Adipocyte (in vitro differentiated cells): ENCODE measurements around the gene USP15.

ENCODE experiments used
- DNase-seq: peaks from one replicate; pipeline ENCODE4 v3.0.0-alpha.2; 2015; ENCODE audit warnings: low read depth
- H3K27me3 ChIP-seq: replicated peaks from 2 replicates; pipeline ENCODE4 v1.7.0; 2013; ENCODE audit warnings: mild to moderate bottlenecking, low read length, moderate library complexity; ENCODE audit not compliant: control insufficient read depth, insufficient read depth
- H3K36me3 ChIP-seq: 2 replicates; pipeline ENCODE4 v1.7.0; 2013; ENCODE audit warnings: low read length, mild to moderate bottlenecking, moderate library complexity; ENCODE audit not compliant: control insufficient read depth, insufficient read depth, severe bottlenecking
- H3K4me1 ChIP-seq: 2 replicates; pipeline ENCODE4 v1.7.0; 2013; ENCODE audit warnings: mild to moderate bottlenecking, low read length, moderate library complexity; ENCODE audit not compliant: control insufficient read depth, insufficient read depth
- H3K4me3 ChIP-seq: 2 replicates; pipeline ENCODE4 v1.7.0; 2013; ENCODE audit warnings: mild to moderate bottlenecking, low read length, moderate library complexity
- H3K9ac ChIP-seq: 2 replicates; pipeline ENCODE4 v1.7.0; 2013; ENCODE audit warnings: mild to moderate bottlenecking, low read length, moderate library complexity
- H3K9me3 ChIP-seq: 2 replicates; pipeline ENCODE4 v1.7.0; 2013; ENCODE audit warnings: mild to moderate bottlenecking, low read length, moderate library complexity; ENCODE audit not compliant: control insufficient read depth

The USP15 gene

GRCh38 chr12:62305778-62306177 is 45.6 kb downstream of the USP15 start:
- H3K9ac ChIP-seq: no peak overlapping the region
- peaks cover 9% of the 10 kb centered on the region for H3K9me3 ChIP-seq
- no peak overlapping the region for H3K4me3 ChIP-seq
- DNase-seq: no peak
- no peaks in the 10 kb centered on the region for H3K27me3 ChIP-seq
- H3K36me3 ChIP-seq: peaks cover 50% of the 10 kb centered on the region
- no peaks in the 10 kb centered on the region for H3K4me1 ChIP-seq

- no peak for DNase-seq
- H3K36me3 ChIP-seq: peaks cover 50% of the 10 kb centered on the region
- H3K9me3 ChIP-seq: peaks cover 9% of the 10 kb centered on the region
- H3K4me1 ChIP-seq: no peaks in the 10 kb centered on the region
- H3K27me3 ChIP-seq: no peaks in the 10 kb centered on the region
- no peak overlapping the region for H3K9ac ChIP-seq
- H3K4me3 ChIP-seq: no peak overlapping the region
These were observed 46.6 kb downstream of the USP15 start for GRCh38 chr12:62306569-62307530.

- H3K36me3 ChIP-seq: peaks cover 50% of the 10 kb centered on the region
These were observed 48.0 kb downstream of the USP15 start for GRCh38 chr12:62308201-62308600.

GRCh38 chr12:62313727-62314380 is 53.6 kb downstream of the USP15 start:
- no peaks in the 10 kb centered on the region for H3K27me3 ChIP-seq
- no peak overlapping the region for H3K4me3 ChIP-seq
- H3K9ac ChIP-seq: no peak overlapping the region
- no peaks in the 10 kb centered on the region for H3K4me1 ChIP-seq
- H3K36me3 ChIP-seq: peaks cover 16% of the 10 kb centered on the region
- DNase-seq: no peak
- H3K9me3 ChIP-seq: no peaks in the 10 kb centered on the region

More at GRCh38 chr12:62308201-62308600, 48.0 kb downstream of the USP15 start:
- H3K27me3 ChIP-seq: no peaks in the 10 kb centered on the region
- peaks cover 9% of the 10 kb centered on the region for H3K9me3 ChIP-seq
- H3K4me3 ChIP-seq: no peak overlapping the region
- H3K9ac ChIP-seq: no peak overlapping the region
- no peak for DNase-seq
- H3K4me1 ChIP-seq: no peaks in the 10 kb centered on the region

GRCh38 chr12:62317017-62317416 is 56.8 kb downstream of the USP15 start:
- Histone ChIP-seq H3K36me3 (peaks cover 32% of the 10 kb centered on the region), H3K9ac (no peak overlapping the region), H3K9me3 (no peaks in the 10 kb centered on the region), H3K4me3 (no peak overlapping the region), H3K4me1 (no peaks in the 10 kb centered on the region), H3K27me3 (no peaks in the 10 kb centered on the region)
- no peak for DNase-seq

- no peak overlapping the region for H3K4me3 ChIP-seq
- H3K9ac ChIP-seq: no peak overlapping the region
- no peak for DNase-seq
- H3K27me3 ChIP-seq: no peaks in the 10 kb centered on the region
- H3K36me3 ChIP-seq: peaks cover 51% of the 10 kb centered on the region
- H3K4me1 ChIP-seq: no peaks in the 10 kb centered on the region
- no peaks in the 10 kb centered on the region for H3K9me3 ChIP-seq
These were observed 58.9 kb downstream of the USP15 start for GRCh38 chr12:62319058-62319457.

GRCh38 chr12:62320054-62320453 is 59.9 kb downstream of the USP15 start:
- peaks cover 51% of the 10 kb centered on the region for H3K36me3 ChIP-seq
- H3K27me3 ChIP-seq: no peaks in the 10 kb centered on the region
- H3K9me3 ChIP-seq: no peaks in the 10 kb centered on the region
- no peak for DNase-seq
- no peaks in the 10 kb centered on the region for H3K4me1 ChIP-seq
- no peak overlapping the region for H3K4me3 ChIP-seq
- H3K9ac ChIP-seq: no peak overlapping the region

GRCh38 chr12:62323386-62323785 is 63.2 kb downstream of the USP15 start:
- no peak for DNase-seq
- no peak overlapping the region for H3K9ac ChIP-seq
- no peaks in the 10 kb centered on the region for H3K4me1 ChIP-seq
- H3K4me3 ChIP-seq: no peak overlapping the region
- peaks cover 58% of the 10 kb centered on the region for H3K36me3 ChIP-seq
- no peaks in the 10 kb centered on the region for H3K9me3 ChIP-seq
- no peaks in the 10 kb centered on the region for H3K27me3 ChIP-seq

GRCh38 chr12:62328296-62328921 is 68.2 kb downstream of the USP15 start:
- no peak for DNase-seq

GRCh38 chr12:62331306-62331705 is 71.1 kb downstream of the USP15 start:
- Histone ChIP-seq H3K4me3 (no peak overlapping the region), H3K9me3 (no peaks in the 10 kb centered on the region), H3K4me1 (peaks cover 11% of the 10 kb centered on the region), H3K9ac (no peak overlapping the region), H3K27me3 (no peaks in the 10 kb centered on the region), H3K36me3 (peaks cover 5% of the 10 kb centered on the region)
- peak; percentile 12 for DNase-seq

More at GRCh38 chr12:62328296-62328921, 68.2 kb downstream of the USP15 start:
- Histone ChIP-seq H3K9me3 (no peaks in the 10 kb centered on the region), H3K9ac (no peak overlapping the region), H3K4me3 (no peak overlapping the region), H3K4me1 (peaks cover 11% of the 10 kb centered on the region), H3K36me3 (peaks cover 20% of the 10 kb centered on the region), H3K27me3 (no peaks in the 10 kb centered on the region)

GRCh38 chr12:62332598-62332997 is 72.4 kb downstream of the USP15 start:
- DNase-seq: peak; percentile 54
- peaks cover 6% of the 10 kb centered on the region for H3K36me3 ChIP-seq
- no peak overlapping the region for H3K4me3 ChIP-seq

More at GRCh38 chr12:62332598-62332997, 72.4 kb downstream of the USP15 start:
- H3K9me3 ChIP-seq: no peaks in the 10 kb centered on the region
- peaks cover 11% of the 10 kb centered on the region for H3K4me1 ChIP-seq
- H3K27me3 ChIP-seq: no peaks in the 10 kb centered on the region
- no peak overlapping the region for H3K9ac ChIP-seq
